ENCODE measurements around the gene ZNF507.
"Not testable (repeated sequence)": the region's sequence is repeated elsewhere in the genome, so short reads cannot be mapped to it uniquely, and the experiment has no call there.

The ZNF507 gene

DNA sequence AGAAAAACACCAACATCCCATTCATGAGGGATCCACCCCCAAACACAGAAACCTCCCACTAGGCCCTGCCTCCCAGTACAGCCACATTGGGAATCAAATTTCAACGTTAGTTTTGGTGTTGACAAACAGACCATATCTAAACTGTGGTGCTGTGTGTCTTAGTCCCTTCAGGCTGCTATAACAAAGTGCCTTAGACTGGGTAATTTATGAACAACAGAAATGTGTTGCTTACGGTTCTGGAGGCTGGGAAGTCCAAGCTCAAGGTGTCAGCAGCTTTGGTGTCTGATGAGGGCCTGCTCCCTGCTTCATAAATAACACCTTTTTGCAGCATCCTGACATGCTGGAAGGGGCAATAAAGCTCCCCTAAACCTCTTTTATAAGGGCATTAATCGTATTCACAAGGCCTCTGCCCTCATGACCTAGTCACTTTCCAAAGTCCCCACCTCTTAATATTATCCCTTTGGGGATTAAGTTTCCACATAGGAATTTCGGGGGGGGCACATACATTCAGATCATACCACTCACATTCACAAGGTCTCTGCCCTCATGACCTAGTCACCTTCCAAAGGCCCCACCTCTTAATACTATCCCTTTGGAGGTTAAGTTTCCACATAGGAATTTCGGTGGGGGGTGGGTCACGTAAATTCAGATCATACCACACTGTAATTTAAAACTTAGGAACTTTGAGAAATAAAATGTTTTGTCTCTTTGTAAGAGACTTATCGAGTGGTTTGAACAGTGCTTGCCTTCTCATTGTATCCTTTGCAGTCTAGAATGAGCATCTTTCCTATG lies 27.5 kb downstream of the ZNF507 start:
- DNase-seq = no peak

DNA sequence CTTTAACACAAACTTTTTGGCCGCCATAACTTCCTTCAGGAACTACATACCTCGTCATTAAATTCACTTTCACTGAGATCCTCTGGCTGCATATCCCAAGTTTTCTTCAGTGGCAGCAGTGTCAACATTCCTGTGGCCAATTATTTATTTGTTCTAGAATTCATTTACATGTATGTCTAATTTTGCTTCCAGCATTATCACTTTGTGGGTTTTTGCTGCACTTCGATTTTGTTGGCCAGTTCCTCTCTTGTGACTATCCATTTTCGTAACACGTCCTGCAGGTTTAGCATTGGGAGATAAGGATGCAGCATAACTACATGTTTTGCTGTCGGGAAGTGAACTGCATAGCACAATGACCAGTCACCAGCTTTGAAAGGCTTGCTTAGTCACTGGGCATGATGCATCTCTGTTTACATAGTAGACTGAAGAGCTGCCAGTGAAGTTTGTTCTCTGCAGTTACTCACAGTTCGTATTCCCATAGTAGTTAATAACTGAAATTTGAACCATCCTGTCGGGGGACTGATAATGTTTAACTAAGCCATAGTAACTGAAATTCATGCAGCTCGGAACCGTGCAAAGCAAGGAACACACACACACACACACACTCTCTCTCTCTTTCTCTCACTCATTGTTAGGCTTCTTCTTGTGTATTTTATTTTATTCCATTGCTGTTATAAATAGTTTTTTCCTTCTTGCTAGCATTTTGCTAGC lies 28.3 kb downstream of the ZNF507 start:
- no peak for DNase-seq

- DNase-seq = not testable (repeated sequence)
Measured at GRCh38 chr19:32374362-32374761, 29.0 kb downstream of the ZNF507 start.

DNA sequence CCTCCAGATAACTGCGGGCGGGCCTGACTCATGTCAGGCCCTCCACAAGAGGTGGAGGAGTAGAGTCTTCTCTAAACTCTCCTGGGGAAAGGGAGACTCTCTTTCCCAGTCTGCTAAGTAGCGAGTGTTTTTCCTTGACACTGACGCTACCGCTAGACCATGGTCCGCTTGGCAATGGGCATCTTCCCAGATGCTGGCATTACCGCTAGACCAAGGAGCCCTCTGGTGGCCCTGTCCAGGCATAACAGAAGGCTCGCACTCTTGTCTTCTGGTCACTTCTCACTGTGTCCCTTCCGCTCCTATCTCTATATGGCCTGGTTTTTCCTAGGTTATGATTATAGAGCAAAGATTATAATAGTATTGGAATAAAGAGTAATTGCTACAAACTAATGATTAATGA lies 31.7 kb downstream of the ZNF507 start:
- not testable (repeated sequence) for DNase-seq

DNA sequence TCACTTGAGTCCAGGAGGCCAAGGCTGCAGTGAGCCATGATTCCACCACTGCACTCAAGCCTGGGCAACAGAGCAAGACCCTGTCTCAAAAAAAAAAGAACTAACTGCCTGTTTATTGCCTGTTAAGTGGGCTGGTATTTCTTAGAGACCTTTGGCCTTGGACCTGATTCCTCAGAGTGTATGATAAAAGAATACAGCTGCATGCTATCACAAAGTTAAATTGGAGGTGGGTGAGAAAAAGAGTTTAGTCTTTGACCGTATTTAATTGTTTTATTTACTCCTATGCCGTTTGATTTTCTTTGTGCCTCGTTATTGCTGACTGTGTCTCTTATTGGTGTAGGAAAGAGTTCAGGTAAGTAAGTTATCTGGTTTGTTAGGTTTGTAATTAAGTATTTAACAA lies 34.9 kb downstream of the ZNF507 start:
- DNase-seq = no peak

- DNase-seq = no peak
Measured at GRCh38 chr19:32387701-32388392, 42.4 kb downstream of the ZNF507 start.

DNA sequence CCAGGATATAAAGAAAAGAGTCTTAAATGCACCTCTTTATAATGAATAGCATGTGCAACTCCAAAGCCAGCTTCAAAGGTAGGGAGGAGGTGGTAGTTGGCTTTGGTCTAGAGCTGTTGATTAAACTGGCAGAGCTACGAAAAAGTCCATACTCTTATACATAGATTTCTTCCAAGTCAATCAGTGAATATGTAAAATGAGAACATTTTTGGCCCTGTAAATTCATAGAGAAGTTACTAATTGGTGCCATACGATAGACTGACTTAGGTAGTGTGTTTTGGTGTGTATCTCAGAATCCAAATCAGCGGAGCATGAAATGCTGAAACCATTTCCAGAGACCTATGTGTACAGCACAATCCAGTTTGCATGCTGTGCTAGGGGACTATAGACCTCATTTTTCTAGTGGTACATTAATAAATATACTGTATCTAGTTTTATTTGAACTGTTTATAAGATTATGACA lies 43.0 kb downstream of the ZNF507 start:
- DNase-seq = no peak

DNA sequence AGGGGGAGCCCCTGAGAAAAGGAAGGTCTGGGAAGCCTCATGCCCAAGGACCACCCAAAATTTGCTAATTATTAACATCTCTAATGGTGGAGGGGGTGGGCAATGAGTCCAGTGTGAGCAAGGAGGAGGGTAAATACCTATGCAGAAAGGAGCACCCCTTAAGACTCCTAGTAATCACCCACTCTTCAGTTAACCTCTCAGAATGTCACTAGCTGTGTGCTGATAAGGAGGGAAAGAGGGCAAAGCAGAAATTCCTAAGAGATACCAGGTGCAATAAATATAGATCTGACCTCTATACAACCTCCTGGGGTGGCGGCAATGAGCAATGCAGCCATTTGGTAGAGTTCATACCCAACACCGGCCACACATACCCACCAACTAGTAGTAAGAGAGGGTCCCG lies 47.5 kb downstream of the ZNF507 start:
- DNase-seq = no peak

DNA sequence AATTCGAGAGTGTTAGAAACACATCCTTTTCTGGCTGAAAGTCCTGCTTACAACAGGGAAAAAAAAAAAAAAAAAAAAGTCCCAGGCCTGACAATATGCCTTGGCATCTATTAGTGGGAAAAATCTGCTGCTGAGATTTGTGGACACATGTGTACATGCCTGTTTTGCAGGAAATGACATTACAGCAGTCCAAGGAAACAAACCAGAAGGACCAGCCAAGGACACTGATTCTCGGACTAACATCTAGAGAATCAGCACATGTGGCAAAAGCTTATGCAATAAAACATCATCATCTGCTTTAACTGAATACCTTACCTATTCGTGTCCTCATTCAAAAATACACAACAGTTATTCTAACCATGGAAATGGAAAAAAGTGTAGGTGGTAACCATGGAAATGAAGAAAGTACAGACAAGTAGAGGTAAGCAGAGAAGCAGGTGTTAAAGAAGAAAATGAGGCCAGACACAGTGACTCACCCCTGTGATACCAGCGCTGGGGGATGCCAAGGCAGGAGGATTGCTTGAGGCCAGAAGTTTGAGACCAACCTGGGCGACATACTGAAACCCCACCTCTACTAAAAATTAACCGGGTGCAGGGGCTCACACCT lies 50.7 kb downstream of the ZNF507 start:
- no peak for DNase-seq

DNA sequence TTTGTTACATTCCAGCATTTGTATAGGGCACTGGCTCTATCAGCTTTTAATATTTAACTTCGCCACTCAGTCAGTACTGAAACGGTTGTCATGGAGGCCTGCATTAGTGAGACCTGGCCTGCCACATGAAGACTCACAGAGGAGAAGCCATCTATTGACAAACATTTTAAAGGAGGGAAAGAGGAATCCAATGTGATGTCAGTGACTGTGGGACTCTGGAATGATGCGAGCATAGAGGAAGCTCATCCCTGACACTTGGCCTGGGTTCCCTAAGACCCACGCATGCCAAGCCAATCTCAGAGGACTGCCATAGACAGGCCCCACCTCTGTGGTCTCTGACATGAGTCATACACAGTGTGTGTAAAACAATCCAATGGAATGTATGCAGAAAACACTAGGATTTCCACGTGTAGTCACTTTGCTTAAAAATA lies 52.3 kb downstream of the ZNF507 start:
- no peak for DNase-seq

GRCh38 chr19:32401992-32402391 lies 56.6 kb downstream of the ZNF507 start:
- no peak for DNase-seq

DNA sequence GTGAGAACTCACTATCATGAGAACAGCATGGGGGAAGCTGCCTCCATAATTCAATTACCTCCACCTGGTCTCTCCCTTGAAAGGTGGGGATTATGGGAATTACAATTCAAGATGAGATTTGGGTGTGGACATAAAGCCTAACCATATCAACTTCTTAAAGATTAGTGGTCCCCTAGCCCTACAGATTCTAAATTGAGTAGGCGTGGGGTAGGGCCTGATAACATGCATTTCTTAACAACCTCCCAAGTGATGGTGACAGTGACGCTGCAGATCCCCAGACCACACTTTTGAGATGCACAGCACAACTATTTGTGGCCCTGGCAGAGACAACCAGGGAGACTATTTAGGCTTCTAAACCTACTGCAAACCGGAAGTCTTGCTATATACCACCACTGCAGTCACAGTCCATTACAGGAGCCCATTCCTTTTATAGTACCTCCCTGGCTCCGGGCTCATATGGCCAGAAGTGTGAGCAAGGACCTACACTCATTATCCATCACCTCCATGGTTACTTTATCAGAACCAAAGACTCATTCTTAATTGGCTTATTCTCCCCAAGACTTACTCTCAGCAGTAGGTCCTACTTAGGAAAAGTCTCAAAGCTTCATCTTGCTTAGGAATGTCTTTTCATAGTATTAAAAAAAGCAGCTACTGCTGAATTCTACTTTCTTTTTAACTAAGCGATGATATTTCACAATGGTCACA lies 58.0 kb downstream of the ZNF507 start:
- no peak for DNase-seq

GRCh38 chr19:32404213-32404932 lies 59.0 kb downstream of the ZNF507 start:
- no peak for DNase-seq

- no peak for DNase-seq
Measured at GRCh38 chr19:32404933-32405430, 59.6 kb downstream of the ZNF507 start.

DNA sequence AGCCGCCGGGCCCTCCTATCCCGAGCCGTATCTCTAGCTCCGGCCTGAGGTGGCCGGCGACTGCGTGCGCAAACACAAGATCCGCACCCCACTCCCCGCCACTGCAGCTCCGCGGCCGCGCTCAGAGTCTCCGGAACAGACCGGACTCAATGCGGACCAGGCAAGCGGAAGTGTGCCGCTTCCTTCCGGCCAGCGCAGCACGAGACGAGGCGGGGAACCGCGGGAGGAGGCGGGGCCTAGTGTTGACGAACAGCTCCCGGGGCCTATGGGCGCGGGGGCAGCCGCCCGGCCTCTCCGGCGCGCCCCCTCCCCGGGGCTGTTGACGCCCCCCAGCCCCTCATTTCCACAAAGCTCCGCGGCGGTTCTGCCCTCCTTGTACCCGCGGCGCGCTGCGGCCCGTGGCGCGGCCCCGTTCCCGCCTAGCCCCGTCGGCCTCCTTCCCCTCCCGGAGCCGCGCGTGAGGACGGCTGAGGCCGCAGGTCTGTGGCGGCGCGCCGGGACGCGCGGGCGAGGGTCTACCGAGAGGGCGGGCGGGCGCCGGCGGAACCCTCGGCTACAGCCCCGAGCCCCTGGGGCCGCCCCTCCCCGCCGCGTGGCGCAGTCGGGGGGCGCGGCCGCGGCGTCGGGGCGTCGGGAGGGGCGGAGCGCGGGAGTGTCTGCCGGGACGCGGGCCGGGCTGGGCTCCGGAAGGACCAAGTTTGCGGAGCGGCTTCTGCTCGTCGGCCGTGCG lies 60.2 kb downstream of the ZNF507 start, which contains the start of gene DPY19L3:
DPY19L3 (plus strand) TSS at position 340 of the 730 bp plus-strand sequence. CDS start 2,484 bp downstream, outside the sequence.
- DNase-seq = peak; percentile 91

- no peak for DNase-seq
Measured at GRCh38 chr19:32406161-32407003, 61.0 kb downstream of the ZNF507 start.

GRCh38 chr19:32407004-32407992 lies 61.9 kb downstream of the ZNF507 start:
- DNase-seq = no peak

DNA sequence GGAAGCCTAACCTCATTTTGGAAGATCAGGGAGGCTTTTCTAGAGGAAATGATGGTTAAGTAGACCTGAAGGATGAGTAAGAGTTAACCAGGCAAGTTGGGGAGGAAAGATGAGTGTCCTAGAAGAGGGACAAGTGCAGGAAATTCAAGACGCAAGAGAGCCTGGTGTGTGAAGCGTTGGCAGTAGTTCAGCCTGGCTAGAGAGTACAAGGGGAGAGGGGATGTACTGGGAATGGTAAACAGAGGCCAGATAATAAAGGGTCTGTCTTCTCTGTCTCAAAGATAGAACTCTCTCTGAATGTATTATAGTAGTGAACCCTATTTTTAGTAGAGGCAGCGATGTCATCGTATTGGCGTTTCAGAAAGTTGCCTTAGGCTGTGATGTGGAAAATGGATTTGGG lies 69.8 kb downstream of the ZNF507 start:
- DNase-seq = no peak

Measured in CD4-positive, alpha-beta T cell treated with Interleukin-12 subunit alpha and Interleukin-12 subunit beta, for 1 hour (primary cell).